Mesothelial cell of epicardium (in vitro differentiated cells): ENCODE data around the gene ITCH. TPM values are rescaled to one million over a fixed set of nuclear protein-coding genes. Genes with fewer than 3 reads are reported as not detected.

Experiments
- DNase-seq, 2 experiments: peaks; one replicate each; pipeline ENCODE4 v3.0.0; 2021; ENCODE audit warnings: low spot score in 2 of 2; ENCODE audit not compliant: unreplicated experiment in 2 of 2
- H3K27ac Mint-ChIP-seq: 2 replicates; pipeline ENCODE4 v1.8.0; 2021; ENCODE audit warnings: mixed read lengths
- H3K27me3 Mint-ChIP-seq: 2 replicates; pipeline ENCODE4 v1.8.0; 2021; ENCODE audit warnings: low read depth, mixed read lengths
- H3K36me3 Mint-ChIP-seq: 2 replicates; pipeline ENCODE4 v1.8.0; 2021; ENCODE audit warnings: mixed read lengths
- H3K4me1 Mint-ChIP-seq: 2 replicates; pipeline ENCODE4 v1.8.0; 2021; ENCODE audit warnings: mixed read lengths
- H3K4me3 Mint-ChIP-seq: 2 replicates; pipeline ENCODE4 v1.8.0; 2021; ENCODE audit warnings: mild to moderate bottlenecking, moderate library complexity, mixed read lengths
- H3K9me3 Mint-ChIP-seq: 2 replicates; pipeline ENCODE4 v1.8.0; 2021; ENCODE audit warnings: mixed read lengths
- total RNA-seq: library from RNA; stranded (reverse); gene quantifications from 3 replicates; pipeline ENCODE4 v1.2.1, GENCODE V29; 2021
- TF ChIP-seq, protein P1 (sequence below): fragments of 200-600 bp; sonication (generic); IDR thresholded peaks from one replicate; pipeline ENCODE4 v1.5.0; 2021; ENCODE audit warnings: antibody characterized with exemption; ENCODE audit not compliant: unreplicated experiment

Gene ITCH
- total RNA-seq, 1 donor from 2014 or later: 60.2 TPM

DNA sequence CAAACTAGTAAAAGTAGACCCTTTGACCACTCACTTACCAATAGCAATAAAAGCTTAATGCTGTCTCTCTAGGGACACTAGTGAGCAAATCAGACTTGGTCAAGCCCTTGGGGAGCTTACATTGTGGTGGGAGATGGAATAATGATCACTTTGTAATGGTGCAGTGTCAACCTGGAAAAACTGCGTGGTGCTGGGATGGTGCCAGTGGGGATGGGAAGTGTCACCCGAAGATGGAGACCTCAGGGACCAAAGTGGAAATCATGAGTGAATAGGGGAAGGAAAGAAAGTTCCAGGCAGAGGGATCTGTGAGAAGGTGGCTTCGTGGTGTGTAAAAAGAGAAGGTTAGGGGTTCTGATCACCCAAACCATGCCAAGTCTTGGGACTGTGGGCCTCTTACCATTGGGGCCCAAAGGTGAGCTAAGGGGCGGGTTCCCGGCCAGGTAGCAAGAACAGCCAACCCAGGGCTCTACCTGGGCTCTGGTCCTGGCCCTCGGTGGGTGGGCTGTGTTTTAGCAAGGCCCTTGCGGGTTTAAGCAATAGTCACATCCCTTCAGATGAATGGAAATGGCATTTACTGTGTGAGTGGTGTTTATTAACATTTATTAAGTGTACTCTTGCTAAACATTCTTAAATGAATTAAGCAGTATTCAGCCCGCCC is 168.7 kb downstream of the ITCH start:
- no peak for DNase-seq
- H3K4me1 Mint-ChIP-seq: peaks cover 9% of the 10 kb centered on the region
- no peaks in the 10 kb centered on the region for H3K27me3 Mint-ChIP-seq
- H3K9me3 Mint-ChIP-seq: no peaks in the 10 kb centered on the region
- H3K27ac Mint-ChIP-seq: peak overlapping the region; percentile 65
- TF ChIP-seq, protein P1, sequence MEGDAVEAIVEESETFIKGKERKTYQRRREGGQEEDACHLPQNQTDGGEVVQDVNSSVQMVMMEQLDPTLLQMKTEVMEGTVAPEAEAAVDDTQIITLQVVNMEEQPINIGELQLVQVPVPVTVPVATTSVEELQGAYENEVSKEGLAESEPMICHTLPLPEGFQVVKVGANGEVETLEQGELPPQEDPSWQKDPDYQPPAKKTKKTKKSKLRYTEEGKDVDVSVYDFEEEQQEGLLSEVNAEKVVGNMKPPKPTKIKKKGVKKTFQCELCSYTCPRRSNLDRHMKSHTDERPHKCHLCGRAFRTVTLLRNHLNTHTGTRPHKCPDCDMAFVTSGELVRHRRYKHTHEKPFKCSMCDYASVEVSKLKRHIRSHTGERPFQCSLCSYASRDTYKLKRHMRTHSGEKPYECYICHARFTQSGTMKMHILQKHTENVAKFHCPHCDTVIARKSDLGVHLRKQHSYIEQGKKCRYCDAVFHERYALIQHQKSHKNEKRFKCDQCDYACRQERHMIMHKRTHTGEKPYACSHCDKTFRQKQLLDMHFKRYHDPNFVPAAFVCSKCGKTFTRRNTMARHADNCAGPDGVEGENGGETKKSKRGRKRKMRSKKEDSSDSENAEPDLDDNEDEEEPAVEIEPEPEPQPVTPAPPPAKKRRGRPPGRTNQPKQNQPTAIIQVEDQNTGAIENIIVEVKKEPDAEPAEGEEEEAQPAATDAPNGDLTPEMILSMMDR: no peak
- no peak overlapping the region for H3K4me3 Mint-ChIP-seq
- H3K36me3 Mint-ChIP-seq: peaks cover 34% of the 10 kb centered on the region

- no peak for DNase-seq
- TF ChIP-seq, protein P1: no peak
- Mint-ChIP-seq H3K36me3 (peaks cover 40% of the 10 kb centered on the region), H3K4me1 (peaks cover 4% of the 10 kb centered on the region), H3K27ac (no peak overlapping the region), H3K27me3 (no peaks in the 10 kb centered on the region), H3K9me3 (no peaks in the 10 kb centered on the region), H3K4me3 (no peak overlapping the region)
Measured at GRCh38 chr20:34532320-34532719, 169.2 kb downstream of the ITCH start.

GRCh38 chr20:34532756-34533155 is 169.7 kb downstream of the ITCH start:
- peaks cover 40% of the 10 kb centered on the region for H3K36me3 Mint-ChIP-seq
- H3K9me3 Mint-ChIP-seq: no peaks in the 10 kb centered on the region
- no peak overlapping the region for H3K27ac Mint-ChIP-seq

GRCh38 chr20:34534391-34535165 is 171.5 kb downstream of the ITCH start:
- H3K27me3 Mint-ChIP-seq: no peaks in the 10 kb centered on the region
- no peak overlapping the region for H3K27ac Mint-ChIP-seq

More at GRCh38 chr20:34532756-34533155, 169.7 kb downstream of the ITCH start:
- DNase-seq: no peak
- TF ChIP-seq, protein P1: no peak
- Mint-ChIP-seq H3K4me1 (peaks cover 2% of the 10 kb centered on the region), H3K4me3 (no peak overlapping the region), H3K27me3 (no peaks in the 10 kb centered on the region)

DNA sequence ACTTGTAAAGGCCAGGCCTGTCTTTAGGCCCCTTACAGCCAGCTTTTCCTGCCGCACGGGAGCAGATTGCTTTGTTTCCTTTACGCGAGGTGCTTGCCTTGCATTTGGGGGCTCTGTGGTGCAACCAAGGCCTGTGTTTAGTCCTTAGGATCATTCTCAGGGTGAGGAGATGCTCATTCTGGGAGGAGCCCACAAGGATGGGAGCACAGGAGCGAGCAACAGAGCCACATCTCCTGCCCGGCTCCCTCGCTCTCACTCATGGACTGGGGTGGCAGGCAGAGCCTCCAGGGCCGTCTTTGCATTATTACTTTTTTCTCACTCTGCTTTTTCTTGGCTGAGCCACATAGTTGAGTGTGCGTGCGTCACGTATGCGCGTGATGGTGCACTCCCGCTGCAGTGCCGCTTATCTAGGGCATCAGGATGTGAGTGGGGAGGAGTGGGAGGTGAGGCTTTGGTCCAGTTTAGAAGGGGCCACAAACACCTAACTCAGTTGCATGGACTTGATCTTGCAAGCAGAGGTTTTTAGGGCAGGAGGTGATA is 172.3 kb downstream of the ITCH start:
- H3K27me3 Mint-ChIP-seq: no peaks in the 10 kb centered on the region
- peaks cover 2% of the 10 kb centered on the region for H3K4me1 Mint-ChIP-seq
- peaks cover 41% of the 10 kb centered on the region for H3K36me3 Mint-ChIP-seq
- no peaks in the 10 kb centered on the region for H3K9me3 Mint-ChIP-seq
- DNase-seq: no peak
- no peak overlapping the region for H3K27ac Mint-ChIP-seq
- no peak overlapping the region for H3K4me3 Mint-ChIP-seq
- TF ChIP-seq, protein P1: no peak

More at GRCh38 chr20:34534391-34535165, 171.5 kb downstream of the ITCH start:
- TF ChIP-seq, protein P1: no peak
- no peak for DNase-seq
- Mint-ChIP-seq H3K9me3 (no peaks in the 10 kb centered on the region), H3K36me3 (peaks cover 36% of the 10 kb centered on the region), H3K4me1 (peaks cover 2% of the 10 kb centered on the region), H3K4me3 (no peak overlapping the region)
